GM19467 (cell line): ENCODE measurements around the gene IAH1.
"Not testable (repeated sequence)": the region's sequence is repeated elsewhere in the genome, so short reads cannot be mapped to it uniquely, and the experiment has no call there.

Source experiments
- ATAC-seq: cut with Tn5 transposase; IDR thresholded peaks from one replicate; pipeline ENCODE4 v1.9.1; 2021; ENCODE audit warnings: mild to moderate bottlenecking, moderate library complexity; ENCODE audit not compliant: unreplicated experiment

IAH1 gene

DNA sequence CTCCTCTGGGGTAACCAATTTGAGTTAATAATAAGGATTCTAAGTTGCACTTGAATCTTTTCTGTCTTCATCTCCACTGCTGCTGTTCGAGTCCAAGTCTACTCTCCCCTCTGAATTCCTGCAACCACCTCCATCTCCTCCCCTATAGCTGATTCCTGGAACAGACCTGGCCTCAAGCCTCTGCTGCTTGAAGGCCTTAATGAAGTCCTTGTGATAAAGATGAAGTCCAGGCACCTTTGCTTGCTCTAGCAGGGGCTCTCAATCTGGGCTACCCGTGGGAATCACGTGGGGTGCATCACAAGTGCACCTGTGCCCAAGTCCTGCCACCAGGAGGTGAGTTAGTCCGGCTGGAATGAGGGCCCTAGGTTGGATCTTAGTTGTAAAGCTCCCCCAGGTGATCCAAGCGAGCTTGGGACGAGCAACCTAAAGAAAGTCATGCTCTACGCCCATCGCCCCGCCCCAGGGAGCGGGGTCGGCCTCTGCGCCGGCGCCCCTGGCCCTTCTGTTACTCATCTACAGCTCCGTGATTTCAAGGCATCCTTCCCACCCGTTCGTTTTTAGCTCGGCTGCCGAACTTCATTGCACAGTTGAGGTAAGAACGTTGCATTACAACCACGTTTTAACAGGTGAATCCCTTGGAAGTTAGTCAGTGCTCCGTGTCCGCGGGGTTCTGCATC is 905 bp upstream of the IAH1 start:
- no peak for ATAC-seq

DNA sequence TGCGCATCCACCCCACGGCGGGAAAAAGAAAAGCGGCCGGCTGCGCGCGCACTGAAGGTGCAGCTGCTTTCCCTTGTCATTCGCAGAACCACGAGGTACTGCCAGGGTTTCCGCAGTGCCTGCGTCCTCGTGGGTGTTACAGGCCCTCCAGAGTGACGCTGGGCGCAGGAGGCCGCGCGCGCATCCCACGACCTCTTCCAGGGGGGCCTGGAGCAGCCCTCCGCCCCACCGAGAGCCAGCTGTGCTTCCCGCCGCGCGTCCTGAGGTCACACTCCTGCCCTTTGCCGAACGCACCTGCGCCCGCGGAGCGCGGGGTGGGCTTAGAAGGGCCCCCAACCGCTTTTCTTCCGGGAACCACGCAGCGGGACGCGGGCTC is 378 bp upstream of the IAH1 start:
- ATAC-seq: peak; percentile 17

- no peak for ATAC-seq
These were observed 3.6 kb downstream of the IAH1 start for GRCh38 chr2:9477914-9478313.

GRCh38 chr2:9478526-9478925 is 4.2 kb downstream of the IAH1 start:
- ATAC-seq: no peak

DNA sequence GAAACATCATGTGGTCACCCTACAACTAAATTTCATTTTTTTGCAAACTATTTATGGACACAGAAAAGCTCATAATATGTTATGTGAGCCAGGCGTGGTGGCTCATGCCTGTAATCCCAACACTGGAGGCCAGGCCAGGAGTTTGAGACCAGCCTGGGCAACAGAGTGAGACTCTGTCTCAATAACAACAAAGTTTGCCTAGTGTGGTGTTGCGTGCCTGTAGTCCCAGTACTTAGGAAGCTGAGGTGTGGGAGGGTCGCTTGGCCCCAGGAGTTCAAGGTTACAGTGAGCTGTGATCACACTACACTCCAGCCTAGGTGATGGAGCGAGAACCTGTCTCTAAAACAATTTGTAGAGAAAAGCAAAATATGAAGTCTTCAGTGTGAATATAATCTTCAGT is 5.8 kb downstream of the IAH1 start:
- ATAC-seq: no peak

- ATAC-seq: no peak
These were observed 8.8 kb downstream of the IAH1 start for GRCh38 chr2:9483107-9483506.

DNA sequence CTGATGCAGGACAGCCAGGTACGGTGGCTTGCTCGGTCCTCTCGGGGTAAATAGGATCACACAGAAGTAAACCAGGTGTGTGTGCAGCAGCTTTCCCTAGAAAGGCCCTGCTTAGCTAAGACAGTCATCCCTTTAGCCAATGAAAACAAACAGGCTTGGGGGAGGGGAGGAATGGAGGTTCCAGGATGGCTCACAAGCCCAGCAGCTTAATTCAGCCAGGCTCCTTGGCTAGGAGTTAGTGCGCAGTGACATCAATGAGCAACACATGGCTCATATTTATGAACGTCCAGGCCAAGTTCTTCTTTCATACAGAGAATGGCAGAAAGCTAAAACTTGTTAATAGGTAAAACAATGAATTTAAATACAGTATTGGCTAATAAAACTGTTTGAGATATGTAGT is 10.2 kb downstream of the IAH1 start:
- no peak for ATAC-seq

GRCh38 chr2:9488583-9489547 is 14.5 kb downstream of the IAH1 start:
- ATAC-seq: no peak

- no peak for ATAC-seq
These were observed 16.4 kb downstream of the IAH1 start for GRCh38 chr2:9490789-9491188.

GRCh38 chr2:9492927-9493326 is 18.6 kb downstream of the IAH1 start:
- ATAC-seq: no peak

DNA sequence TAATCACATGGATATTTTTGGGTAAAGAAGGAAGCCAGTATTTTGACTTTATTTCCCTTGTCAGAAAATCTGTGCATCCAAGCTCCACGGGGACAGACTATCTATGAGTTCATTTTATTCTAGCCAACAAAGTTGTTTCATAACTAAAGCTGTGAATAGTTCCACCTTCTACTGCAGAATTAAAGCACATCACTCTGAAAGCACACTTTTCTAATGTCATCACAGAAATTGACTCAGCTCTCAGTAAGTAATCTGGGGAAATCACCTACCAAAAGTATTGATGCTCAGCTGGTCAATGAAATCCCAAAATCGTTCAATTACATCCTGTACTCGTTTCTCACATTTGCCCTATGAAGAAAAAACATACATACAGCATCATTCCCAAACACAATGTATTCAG is 19.1 kb downstream of the IAH1 start:
- no peak for ATAC-seq

GRCh38 chr2:9494081-9494480 is 19.7 kb downstream of the IAH1 start:
- ATAC-seq: no peak

- no peak for ATAC-seq
These were observed 22.7 kb downstream of the IAH1 start for GRCh38 chr2:9497017-9497416.

- ATAC-seq: no peak
These were observed 23.9 kb downstream of the IAH1 start for GRCh38 chr2:9498210-9498609.

DNA sequence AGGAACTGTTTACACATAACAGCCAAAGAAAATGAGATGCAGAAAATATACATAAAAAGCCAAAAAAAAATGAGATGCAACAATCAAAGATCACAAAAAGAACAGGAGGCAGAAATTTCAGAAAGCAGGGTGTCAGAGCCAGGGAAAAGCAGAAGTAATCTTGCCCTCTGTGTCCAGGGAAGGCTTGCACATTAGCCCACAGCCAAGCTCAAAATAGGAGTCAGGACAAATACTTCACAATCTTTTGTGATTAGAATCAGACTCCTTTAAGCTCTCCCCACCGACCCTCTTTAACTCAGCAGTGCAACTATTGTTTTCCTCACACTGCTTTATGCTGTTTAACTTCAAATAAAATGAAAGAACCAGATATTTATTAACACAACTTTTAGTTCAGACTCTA is 34.6 kb downstream of the IAH1 start:
- ATAC-seq: no peak

GRCh38 chr2:9513946-9514345 is 39.6 kb downstream of the IAH1 start:
- not testable (repeated sequence) for ATAC-seq

DNA sequence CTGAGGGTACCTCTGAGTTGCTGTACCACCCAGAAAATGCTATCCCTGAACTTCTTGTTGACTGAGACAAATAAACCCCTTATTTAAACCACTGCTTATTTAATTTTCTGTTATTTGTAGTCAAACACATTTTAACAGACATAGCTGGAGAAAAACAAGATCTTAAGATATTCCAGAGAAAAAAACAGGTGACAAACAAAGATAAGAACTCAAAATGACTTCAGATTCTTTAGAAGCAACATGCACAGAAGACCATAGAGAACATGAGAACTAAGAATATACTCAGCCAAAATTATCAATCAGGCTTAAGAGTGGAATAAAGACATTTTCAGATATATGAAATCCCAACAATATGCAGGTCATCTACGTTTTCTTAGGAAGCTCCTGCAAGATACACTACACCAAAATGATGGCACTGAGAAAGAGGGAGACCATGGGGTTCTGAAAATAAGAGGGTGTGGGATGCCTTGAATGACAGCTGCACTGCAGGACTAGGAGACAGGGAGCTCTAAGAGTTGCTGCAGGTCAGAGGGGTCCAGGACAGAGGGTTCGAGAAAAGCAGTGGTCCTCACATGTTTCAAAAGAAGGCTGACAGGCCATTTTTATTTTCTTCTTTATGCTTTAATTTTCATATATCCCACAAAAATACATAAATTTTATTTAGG is 42.9 kb downstream of the IAH1 start:
- no peak for ATAC-seq

- no peak for ATAC-seq
These were observed 43.8 kb downstream of the IAH1 start for GRCh38 chr2:9518163-9518562.

- ATAC-seq: no peak
These were observed 44.4 kb downstream of the IAH1 start for GRCh38 chr2:9518780-9519179.

DNA sequence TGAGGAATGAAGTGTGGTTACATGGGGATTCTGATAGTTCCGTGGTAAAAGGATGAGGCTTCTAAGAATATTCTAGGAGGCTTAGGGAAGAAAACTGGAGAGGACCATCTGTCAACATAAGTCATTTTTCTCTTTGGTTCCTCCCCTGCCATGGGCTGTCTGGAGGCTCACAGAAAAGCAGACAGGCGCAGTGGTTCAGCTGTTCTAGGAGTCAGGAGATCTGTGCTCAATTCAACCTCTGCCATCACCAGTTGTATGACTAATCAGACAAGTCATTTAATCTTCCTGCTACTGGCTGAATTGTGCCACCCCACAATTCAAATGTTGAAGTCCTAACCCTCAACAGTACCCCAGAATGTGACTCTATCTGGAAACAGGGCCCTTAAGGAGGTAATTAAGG is 44.9 kb downstream of the IAH1 start:
- ATAC-seq: no peak

- ATAC-seq: no peak
These were observed 49.9 kb downstream of the IAH1 start for GRCh38 chr2:9524291-9524690.

GRCh38 chr2:9525266-9525665 is 50.9 kb downstream of the IAH1 start:
- no peak for ATAC-seq
